ENCODE data around the gene NOXRED1.

NOXRED1 gene

DNA sequence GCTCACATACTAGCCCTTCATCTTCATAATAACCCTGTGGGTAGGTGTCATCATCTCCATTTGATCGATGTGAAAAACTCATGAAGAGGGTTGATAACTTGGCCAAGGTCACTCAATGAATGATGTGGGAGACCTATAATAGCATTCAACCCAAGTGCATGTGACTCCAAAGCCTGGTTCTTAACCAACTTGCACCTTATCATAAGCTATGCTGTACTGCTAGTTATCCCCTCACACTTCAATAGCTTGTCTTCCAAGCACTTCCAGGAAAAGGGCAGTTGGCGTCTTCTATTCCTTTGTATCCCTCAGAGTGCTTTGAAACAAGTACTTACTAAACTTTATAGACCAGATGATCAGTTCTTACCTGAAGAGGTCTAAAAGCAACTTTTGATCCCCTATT lies 18.9 kb upstream of the NOXRED1 start:
- ATAC-seq, result no peak
- no peak for TF ChIP-seq ZC3H10 (CRISPR knock-in tag; IDR thresholded peaks at IDR 0.05)
- TF ChIP-seq, protein P1, sequence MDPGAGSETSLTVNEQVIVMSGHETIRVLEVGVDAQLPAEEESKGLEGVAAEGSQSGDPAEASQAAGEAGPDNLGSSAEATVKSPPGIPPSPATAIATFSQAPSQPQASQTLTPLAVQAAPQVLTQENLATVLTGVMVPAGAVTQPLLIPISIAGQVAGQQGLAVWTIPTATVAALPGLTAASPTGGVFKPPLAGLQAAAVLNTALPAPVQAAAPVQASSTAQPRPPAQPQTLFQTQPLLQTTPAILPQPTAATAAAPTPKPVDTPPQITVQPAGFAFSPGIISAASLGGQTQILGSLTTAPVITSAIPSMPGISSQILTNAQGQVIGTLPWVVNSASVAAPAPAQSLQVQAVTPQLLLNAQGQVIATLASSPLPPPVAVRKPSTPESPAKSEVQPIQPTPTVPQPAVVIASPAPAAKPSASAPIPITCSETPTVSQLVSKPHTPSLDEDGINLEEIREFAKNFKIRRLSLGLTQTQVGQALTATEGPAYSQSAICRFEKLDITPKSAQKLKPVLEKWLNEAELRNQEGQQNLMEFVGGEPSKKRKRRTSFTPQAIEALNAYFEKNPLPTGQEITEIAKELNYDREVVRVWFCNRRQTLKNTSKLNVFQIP (CRISPR knock-in tag; IDR thresholded peaks at IDR 0.05; ENCODE audit: borderline replicate concordance, low read depth), result no peak
- no peak for TF ChIP-seq ARNTL (CRISPR knock-in tag; IDR thresholded peaks at IDR 0.05; ENCODE audit: borderline replicate concordance, low read depth)
- no peak for TF ChIP-seq ZNF70 (CRISPR knock-in tag; IDR thresholded peaks at IDR 0.05)
- TF ChIP-seq BACH2 (CRISPR knock-in tag; IDR thresholded peaks at IDR 0.05; ENCODE audit: borderline replicate concordance), result no peak

DNA sequence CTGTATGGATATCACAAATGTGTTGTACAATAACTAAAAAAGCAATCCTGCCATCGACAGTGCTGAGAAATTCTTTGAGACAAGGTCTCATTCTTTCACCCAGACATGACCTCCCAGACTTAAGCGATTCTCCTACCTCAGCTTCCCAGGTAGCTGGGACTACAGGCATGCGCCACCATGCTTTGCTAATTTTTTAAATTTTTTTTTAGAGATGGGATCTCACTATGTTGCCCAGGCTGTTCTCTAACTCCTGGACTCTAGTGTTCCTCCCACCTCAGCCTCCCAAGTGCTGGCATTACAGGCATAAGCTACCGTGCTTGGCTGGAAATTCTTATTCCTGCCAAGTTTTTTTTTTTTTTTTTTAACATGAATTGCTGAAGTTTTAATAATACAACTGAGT lies 16.5 kb upstream of the NOXRED1 start:
- no peak for ATAC-seq
- TF ChIP-seq ESRRG (CRISPR knock-in tag; IDR thresholded peaks at IDR 0.05) (no peak), PPARA (CRISPR knock-in tag; IDR thresholded peaks at IDR 0.05; ENCODE audit: borderline replicate concordance) (no peak), ZFP30 (CRISPR knock-in tag; IDR thresholded peaks at IDR 0.05) (no peak), OSR1 (CRISPR knock-in tag; IDR thresholded peaks at IDR 0.05) (no peak), ZNF565 (CRISPR knock-in tag; conservative IDR thresholded peaks at IDR 0.05; ENCODE audit: low read depth) (no peak), ZNF8 (CRISPR knock-in tag; IDR thresholded peaks at IDR 0.05) (no peak), RARB (CRISPR knock-in tag; IDR thresholded peaks at IDR 0.05) (no peak), TCF4 (CRISPR knock-in tag; IDR thresholded peaks at IDR 0.05; ENCODE audit: borderline replicate concordance) (no peak), ZFP3 (CRISPR knock-in tag; IDR thresholded peaks at IDR 0.05) (no peak), ZNF70 (CRISPR knock-in tag; IDR thresholded peaks at IDR 0.05) (no peak), GLIS3 (CRISPR knock-in tag; IDR thresholded peaks at IDR 0.05) (no peak), ZC3H10 (CRISPR knock-in tag; IDR thresholded peaks at IDR 0.05) (no peak), TOX (CRISPR knock-in tag; IDR thresholded peaks at IDR 0.05; ENCODE audit: borderline replicate concordance) (no peak), BACH2 (CRISPR knock-in tag; IDR thresholded peaks at IDR 0.05; ENCODE audit: borderline replicate concordance) (no peak)
- TF ChIP-seq, protein P2, sequence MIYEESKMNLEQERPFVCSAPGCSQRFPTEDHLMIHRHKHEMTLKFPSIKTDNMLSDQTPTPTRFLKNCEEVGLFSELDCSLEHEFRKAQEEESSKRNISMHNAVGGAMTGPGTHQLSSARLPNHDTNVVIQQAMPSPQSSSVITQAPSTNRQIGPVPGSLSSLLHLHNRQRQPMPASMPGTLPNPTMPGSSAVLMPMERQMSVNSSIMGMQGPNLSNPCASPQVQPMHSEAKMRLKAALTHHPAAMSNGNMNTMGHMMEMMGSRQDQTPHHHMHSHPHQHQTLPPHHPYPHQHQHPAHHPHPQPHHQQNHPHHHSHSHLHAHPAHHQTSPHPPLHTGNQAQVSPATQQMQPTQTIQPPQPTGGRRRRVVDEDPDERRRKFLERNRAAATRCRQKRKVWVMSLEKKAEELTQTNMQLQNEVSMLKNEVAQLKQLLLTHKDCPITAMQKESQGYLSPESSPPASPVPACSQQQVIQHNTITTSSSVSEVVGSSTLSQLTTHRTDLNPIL (CRISPR knock-in tag; IDR thresholded peaks at IDR 0.05; ENCODE audit: low read depth), result no peak
- TF ChIP-seq, protein P3, sequence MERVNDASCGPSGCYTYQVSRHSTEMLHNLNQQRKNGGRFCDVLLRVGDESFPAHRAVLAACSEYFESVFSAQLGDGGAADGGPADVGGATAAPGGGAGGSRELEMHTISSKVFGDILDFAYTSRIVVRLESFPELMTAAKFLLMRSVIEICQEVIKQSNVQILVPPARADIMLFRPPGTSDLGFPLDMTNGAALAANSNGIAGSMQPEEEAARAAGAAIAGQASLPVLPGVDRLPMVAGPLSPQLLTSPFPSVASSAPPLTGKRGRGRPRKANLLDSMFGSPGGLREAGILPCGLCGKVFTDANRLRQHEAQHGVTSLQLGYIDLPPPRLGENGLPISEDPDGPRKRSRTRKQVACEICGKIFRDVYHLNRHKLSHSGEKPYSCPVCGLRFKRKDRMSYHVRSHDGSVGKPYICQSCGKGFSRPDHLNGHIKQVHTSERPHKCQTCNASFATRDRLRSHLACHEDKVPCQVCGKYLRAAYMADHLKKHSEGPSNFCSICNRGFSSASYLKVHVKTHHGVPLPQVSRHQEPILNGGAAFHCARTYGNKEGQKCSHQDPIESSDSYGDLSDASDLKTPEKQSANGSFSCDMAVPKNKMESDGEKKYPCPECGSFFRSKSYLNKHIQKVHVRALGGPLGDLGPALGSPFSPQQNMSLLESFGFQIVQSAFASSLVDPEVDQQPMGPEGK (CRISPR knock-in tag; IDR thresholded peaks at IDR 0.05; ENCODE audit: borderline replicate concordance), result no peak
- TF ChIP-seq, protein P4, sequence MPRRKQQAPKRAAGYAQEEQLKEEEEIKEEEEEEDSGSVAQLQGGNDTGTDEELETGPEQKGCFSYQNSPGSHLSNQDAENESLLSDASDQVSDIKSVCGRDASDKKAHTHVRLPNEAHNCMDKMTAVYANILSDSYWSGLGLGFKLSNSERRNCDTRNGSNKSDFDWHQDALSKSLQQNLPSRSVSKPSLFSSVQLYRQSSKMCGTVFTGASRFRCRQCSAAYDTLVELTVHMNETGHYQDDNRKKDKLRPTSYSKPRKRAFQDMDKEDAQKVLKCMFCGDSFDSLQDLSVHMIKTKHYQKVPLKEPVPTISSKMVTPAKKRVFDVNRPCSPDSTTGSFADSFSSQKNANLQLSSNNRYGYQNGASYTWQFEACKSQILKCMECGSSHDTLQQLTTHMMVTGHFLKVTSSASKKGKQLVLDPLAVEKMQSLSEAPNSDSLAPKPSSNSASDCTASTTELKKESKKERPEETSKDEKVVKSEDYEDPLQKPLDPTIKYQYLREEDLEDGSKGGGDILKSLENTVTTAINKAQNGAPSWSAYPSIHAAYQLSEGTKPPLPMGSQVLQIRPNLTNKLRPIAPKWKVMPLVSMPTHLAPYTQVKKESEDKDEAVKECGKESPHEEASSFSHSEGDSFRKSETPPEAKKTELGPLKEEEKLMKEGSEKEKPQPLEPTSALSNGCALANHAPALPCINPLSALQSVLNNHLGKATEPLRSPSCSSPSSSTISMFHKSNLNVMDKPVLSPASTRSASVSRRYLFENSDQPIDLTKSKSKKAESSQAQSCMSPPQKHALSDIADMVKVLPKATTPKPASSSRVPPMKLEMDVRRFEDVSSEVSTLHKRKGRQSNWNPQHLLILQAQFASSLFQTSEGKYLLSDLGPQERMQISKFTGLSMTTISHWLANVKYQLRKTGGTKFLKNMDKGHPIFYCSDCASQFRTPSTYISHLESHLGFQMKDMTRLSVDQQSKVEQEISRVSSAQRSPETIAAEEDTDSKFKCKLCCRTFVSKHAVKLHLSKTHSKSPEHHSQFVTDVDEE (CRISPR knock-in tag; IDR thresholded peaks at IDR 0.05), result no peak
- TF ChIP-seq, protein P5, sequence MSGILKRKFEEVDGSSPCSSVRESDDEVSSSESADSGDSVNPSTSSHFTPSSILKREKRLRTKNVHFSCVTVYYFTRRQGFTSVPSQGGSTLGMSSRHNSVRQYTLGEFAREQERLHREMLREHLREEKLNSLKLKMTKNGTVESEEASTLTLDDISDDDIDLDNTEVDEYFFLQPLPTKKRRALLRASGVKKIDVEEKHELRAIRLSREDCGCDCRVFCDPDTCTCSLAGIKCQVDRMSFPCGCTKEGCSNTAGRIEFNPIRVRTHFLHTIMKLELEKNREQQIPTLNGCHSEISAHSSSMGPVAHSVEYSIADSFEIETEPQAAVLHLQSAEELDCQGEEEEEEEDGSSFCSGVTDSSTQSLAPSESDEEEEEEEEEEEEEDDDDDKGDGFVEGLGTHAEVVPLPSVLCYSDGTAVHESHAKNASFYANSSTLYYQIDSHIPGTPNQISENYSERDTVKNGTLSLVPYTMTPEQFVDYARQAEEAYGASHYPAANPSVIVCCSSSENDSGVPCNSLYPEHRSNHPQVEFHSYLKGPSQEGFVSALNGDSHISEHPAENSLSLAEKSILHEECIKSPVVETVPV (CRISPR knock-in tag; IDR thresholded peaks at IDR 0.05), result no peak

DNA sequence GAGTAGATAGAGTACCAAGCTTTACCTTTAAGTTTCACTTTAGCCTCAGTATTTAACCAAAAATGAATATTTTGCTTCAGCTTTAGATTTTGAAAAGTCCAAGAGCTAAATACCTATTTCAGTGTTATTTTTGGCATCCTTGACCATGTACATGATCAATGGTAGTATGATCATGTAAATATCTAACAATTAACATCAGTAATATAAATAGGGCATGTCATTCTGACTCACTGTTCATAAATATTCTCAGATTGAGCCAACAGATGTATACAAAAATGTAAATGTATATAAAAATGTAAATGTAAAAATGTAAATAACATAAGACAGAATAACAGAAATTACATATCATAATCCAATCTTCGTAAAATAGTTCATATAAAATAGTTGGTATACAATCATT lies 15.3 kb upstream of the NOXRED1 start:
- no peak for ATAC-seq
- TF ChIP-seq ISL1 (CRISPR knock-in tag; IDR thresholded peaks at IDR 0.05), result no peak
- no peak for TF ChIP-seq ESRRG (CRISPR knock-in tag; IDR thresholded peaks at IDR 0.05)
- TF ChIP-seq RARB (CRISPR knock-in tag; IDR thresholded peaks at IDR 0.05), result no peak
- TF ChIP-seq CSDC2 (CRISPR knock-in tag; IDR thresholded peaks at IDR 0.05), result no peak
- TF ChIP-seq, protein P5 (CRISPR knock-in tag; IDR thresholded peaks at IDR 0.05), result no peak
- TF ChIP-seq ZNF70 (CRISPR knock-in tag; IDR thresholded peaks at IDR 0.05), result no peak
- TF ChIP-seq TOX (CRISPR knock-in tag; IDR thresholded peaks at IDR 0.05; ENCODE audit: borderline replicate concordance), result no peak
- TF ChIP-seq, protein P3 (CRISPR knock-in tag; IDR thresholded peaks at IDR 0.05; ENCODE audit: borderline replicate concordance), result no peak
- no peak for TF ChIP-seq ZNF8 (CRISPR knock-in tag; IDR thresholded peaks at IDR 0.05)
- TF ChIP-seq, protein P4 (CRISPR knock-in tag; IDR thresholded peaks at IDR 0.05), result no peak

Data from SK-N-SH treated with all-trans-retinoic acid at 6 μM for 48 hours (cell line).